ENCODE data around the gene FKBP2.
A peak's percentile ranks its signal among the peaks of the same experiment; 100 is the strongest.

Gene FKBP2

DNA sequence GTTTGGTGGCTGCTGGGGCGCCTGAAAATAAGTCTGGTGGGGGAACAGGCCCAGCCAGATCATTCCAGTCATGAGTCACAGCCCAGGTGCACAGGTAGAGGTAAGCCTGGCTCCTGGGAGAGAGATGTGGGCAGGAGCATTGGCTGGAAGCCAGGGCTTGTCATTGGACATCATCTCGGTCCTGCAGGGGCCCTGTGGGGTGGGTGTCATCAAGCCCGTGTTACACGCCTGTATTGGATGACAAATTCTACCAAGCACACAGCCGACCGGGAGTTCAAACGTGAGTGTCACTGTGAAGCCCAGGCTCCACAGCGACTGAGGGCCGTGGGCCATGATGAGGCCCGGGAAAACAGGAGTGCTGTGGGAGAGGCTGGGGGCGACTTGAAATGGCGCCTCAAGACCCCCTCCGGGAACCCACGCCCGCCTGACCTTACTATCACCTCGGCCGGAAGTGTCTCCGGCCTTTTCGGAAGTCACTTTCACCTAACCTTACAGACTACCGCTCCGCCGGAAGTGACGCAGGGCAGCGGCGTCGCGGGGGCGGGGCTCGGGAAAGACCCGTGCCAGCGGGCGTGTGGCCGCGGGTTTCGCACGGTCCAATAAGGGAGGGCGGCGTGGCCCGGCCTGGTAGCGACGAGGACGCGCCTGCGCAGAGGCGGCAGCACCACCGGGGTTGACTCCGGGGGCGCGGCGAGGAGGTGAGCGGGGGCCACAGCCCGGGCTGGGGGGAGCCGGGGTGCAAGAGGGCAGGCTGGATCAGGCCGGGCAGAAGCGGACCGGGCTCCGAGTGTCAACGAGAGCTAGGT lies at the start of gene FKBP2:
TSS of gene FKBP2 (plus strand) at position 661 of the 806 bp plus-strand sequence. CDS start 1,293 bp downstream, outside the sequence.
- DNase-seq: peak; percentile 98

DNA sequence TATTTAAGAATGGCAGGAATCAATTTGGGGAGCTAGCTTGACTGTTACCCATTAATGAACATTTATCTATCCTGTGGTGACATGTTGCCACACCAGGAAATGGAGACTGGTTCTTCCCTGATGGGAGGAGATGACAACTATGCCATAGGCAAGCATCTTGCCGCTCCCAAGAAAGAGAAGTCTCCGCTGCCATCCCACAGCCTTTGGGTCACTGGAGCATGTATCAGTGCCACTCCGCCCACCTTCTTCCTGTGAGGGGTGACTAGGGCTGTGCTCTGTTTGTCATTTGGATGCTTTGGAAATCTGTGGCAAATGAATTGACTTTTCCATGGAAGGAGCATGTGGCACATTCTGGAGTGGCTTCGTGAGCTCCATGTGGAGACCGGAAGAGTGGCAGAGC lies 48.5 kb upstream of the FKBP2 start:
- no peak for DNase-seq

- no peak for DNase-seq
Observed at GRCh38 chr11:64196626-64197025, 44.3 kb upstream of the FKBP2 start.

DNA sequence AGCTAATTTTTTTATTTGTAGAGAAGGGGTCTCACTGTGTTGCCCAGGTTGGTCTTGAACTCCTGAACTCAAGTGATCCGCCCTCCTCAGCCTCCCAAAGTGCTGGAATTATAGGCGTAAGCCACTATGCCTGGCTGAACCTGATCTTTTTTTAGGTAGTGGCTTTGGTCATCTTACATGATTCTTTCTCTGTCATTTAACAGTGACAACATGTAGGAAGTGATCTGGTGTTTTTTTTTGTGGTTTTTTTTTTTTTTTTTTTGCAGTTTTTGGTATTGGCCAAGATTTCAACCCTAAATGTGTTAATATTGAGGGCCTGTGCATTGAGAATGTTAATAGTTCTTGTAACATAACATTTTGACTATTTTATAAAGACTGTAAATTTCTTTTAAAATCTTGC lies 42.4 kb upstream of the FKBP2 start:
- no peak for DNase-seq

DNA sequence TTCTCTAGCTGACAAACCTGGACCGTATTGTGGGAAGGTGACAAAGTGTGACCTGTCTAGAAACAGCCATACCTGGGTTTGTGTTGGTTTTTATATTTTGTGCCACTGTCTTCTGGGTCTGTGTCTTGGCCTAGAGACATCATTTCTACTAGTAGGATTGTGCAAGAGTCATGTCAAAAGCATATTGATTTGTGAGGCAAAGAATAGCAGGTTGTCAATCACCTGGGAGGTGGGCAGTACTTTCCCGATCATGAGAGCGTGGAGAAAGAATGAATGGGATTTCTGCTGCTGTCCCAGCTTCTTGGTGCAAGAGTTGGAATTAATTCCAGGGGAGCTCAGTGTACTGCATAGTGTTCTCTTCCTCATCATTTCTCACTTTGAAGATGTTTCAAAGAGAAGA lies 39.4 kb upstream of the FKBP2 start:
- DNase-seq: no peak

GRCh38 chr11:64202992-64203391 lies 37.9 kb upstream of the FKBP2 start:
- no peak for DNase-seq

- DNase-seq: peak; percentile 31
Observed at GRCh38 chr11:64203421-64204079, 37.3 kb upstream of the FKBP2 start.

DNA sequence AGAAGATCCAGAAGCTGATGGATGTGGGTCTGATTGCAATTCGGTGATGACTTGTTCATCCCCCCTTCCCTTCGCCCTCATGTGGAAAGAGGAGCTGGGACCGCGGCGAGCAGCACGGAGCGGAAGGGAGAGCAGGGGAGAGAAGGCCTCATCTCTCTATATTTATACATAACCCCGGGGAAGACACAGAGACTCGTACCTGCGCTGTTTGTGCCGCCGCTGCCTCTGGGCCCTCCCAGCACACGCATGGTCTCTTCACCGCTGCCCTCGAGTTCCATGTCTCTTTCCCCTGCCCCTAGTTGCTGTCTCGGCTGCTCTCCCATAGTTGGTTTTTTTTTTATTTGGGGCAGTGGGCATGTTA lies 36.8 kb upstream of the FKBP2 start:
- DNase-seq: no peak

- DNase-seq: peak; percentile 93
Observed at GRCh38 chr11:64204464-64204989, 36.4 kb upstream of the FKBP2 start.

DNA sequence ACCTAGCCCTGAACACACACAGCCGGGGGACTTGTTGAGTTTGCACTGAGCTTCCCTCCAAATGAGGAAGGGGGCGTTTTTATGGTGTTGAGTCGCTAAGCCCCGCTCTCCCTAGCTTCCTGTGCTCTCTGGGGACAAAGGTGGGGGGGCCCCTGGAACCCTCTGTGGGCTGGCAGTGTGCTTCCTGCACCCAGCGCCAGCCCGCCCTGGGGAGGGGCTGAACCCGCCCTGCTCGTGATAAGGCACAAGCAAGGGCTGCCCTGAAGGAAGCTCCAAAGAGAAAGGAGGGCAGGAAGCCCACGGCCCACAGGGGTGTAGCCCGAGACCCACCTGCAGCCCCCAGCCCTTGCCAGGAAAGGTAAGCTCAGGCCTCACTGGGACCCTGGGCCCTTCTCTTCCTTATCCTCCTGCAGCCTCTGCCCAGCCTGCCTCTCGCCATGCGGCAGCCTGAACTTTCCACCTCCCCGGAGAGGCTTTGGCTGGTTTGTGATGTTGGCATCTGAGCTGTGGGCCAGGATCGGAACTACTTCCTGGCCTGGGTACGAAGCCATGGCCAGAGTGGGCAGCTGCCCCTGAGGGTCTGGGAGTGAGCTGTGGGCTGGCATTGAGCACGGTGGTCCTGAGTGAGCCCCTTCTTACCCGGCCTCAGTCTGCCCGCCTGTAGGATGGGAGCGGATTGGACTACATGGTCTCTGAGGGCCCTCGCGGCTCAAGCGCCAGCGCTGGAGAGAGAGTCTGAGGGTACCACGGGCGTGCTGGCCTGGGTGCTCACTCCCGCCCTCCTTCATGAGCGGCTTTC lies 34.2 kb upstream of the FKBP2 start, which contains the start of gene FERMT3:
TSS of gene FERMT3 (plus strand) at position 265 of the 799 bp plus-strand sequence. CDS start 644 bp downstream, outside the sequence.
- DNase-seq: no peak

DNA sequence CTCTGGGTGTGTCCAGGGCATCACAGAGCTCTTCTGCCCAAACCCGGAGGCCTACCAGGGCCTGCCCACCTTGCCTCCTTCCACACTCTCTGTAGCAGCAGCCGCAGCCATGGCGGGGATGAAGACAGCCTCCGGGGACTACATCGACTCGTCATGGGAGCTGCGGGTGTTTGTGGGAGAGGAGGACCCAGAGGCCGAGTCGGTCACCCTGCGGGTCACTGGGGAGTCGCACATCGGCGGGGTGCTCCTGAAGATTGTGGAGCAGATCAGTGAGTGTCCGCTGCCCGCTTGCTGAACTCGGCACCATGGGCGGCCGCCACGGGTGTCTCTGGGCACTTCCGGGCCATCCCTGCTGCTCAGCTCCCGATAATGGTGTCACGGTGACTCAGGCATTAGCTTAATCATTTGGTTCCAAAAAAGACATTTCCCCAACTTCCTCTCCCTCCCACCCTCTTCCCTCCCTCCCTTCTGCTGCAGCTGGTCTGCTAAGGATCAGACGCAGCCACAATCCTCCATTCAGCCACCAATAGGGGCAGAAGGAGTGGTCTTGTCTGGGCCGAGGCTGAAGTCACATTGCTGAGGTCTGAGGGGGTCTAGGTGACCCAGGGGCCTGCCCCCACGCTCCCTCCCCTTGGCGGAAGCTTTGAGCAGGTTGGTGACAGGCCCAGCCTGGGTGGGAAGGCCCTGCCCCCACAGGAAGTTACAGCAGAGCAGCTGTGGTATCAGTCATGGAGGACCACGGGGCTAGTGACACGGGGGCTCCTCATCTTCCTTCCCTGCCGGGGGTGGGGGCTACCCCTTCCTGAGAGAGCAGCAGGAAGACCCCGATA lies 33.4 kb upstream of the FKBP2 start:
- DNase-seq: no peak

- DNase-seq: no peak
Observed at GRCh38 chr11:64208086-64208795, 32.7 kb upstream of the FKBP2 start.

DNA sequence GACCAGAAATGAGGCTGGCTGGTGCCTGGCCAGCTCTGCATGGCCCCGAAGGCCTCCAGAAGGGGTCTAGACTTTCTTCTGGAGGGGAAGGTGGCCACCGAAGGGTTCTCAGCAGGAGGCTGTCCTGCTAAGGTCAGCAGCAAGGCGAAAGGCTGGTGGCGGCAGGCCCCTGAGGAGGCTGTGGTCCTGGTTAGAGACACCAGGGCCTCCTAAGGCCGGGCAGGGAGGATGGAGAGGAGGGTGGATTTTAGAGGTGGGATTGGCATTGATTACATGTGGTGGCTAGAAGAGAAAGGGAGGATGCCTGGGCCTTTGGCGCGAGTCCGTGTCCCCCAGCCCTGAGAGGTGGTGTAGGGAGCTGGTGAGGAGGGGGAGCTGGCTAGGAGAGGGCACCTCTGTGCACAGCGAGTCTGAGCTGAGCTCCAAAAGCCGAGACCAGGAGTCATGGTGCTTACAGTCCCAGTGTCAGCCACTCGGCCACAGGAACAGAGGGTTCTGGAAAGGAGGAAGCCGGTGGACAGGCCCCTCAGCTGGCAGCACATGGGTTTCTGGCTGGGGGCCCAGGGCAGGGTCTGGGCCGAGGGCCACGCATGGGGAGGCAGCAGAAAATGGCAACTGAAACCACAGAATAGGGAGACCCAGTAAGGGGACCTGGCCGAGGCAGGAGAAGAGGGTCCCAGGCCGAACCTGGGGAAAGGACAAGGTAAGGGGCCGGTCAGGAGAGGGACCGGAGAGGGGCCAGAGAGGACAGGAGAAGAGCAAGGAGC lies 31.9 kb upstream of the FKBP2 start:
- no peak for DNase-seq

DNA sequence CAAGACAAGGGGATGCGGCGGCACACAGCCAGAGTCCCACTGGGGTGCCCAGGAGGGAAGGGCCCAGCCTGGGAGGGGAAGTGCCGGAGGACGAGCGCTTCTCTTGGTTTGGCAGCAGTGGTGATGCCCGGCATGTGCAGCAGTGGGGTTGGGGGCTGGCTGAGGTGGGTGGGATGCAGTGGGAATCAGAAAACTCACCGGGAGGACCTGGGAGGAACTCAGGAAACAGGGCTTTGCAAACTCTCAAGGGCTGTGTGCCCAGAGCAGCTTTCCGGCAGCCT lies 31.4 kb upstream of the FKBP2 start:
- no peak for DNase-seq

DNA sequence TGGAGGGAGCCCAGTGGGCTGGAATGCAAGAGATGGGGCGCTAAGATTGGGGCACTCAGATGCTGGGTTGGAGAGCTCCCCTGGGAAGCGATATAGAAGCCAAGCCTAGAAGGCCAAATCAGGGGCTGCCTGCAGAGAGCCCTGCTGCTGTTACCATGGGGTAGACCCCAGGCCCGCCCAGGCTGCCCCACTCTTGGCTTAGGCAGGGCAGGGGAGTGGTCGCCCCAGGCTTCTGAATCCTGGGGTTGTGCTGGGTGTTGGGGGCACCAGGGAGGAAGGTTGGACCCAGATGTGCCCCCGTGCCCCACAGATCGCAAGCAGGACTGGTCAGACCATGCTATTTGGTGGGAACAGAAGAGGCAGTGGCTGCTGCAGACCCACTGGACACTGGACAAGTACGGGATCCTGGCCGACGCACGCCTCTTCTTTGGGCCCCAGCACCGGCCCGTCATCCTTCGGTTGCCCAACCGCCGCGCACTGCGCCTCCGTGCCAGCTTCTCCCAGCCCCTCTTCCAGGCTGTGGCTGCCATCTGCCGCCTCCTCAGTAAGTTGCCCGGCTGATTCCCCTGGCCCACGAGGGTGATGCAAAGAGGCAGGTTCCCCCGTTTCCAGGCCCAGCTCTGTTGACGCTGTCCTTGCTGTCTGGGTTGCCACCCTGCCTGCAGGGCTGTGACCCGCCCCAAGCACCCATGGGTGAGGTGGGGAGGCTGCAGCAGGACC lies 30.4 kb upstream of the FKBP2 start:
- DNase-seq: no peak

GRCh38 chr11:64211181-64211872 lies 29.6 kb upstream of the FKBP2 start:
- no peak for DNase-seq

DNA sequence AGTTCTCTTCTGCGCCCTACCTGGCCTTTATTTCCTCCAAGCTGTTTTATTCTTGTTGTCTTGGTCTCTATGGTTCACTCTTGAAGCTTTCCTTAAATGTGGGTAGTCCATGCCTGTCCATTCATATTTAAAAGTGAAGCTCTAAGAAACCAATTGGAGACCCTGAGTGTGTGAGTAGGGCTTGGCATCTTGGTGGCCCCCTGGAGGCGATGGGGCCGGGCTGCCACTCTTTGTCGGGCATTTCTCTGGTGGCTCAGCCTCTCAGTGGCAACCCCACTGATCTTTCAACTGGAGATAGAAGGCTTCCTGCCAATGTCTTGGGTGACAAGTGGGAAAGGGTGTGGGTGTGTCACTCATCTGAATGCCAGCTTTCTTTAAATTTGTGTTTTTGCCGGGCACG lies 24.0 kb upstream of the FKBP2 start:
- DNase-seq: no peak

DNA sequence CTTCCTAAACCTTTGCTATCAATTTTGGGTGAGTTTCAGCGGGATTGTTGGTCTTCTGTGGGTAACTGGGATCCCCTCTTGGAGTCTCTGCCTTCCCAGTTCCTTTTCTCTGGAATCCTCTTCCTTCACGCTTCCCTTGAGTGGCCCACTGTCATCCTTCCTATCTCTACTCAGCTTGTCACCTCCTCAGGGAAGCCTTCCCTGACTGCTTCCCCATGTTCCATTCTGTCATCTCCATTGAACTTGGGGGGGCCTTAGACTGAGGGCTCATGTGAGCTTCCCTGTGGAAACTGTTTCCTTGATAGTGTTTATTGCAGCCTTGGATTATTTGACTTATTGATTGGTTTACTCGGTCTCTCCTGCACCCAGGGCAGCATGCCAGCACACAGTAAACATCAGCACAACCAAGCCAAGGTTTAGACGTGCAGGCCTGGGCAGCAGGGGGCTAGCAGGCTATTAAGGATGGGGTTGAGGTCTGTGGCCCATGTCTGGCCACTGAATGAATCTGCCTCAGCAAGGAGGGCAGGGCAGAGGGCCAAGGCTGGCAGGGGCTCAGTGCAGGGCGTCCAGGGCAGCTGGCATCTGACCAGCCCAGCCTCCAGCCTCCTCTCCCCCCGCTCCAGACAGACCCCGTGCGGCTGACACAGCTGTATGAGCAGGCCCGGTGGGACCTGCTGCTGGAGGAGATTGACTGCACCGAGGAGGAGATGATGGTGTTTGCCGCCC lies 22.1 kb upstream of the FKBP2 start:
- DNase-seq: no peak

GRCh38 chr11:64219354-64219684 lies 21.6 kb upstream of the FKBP2 start:
- DNase-seq: no peak
